Renal cortex interstitium (tissue), 11 donors: ENCODE measurements around the gene PDE6B. TPM values are rescaled to one million over a fixed set of nuclear protein-coding genes. Genes with fewer than 3 reads are reported as not detected.
A peak's percentile ranks its signal among the peaks of the same experiment; 100 is the strongest.
"Not testable (repeated sequence)": the region's sequence is repeated elsewhere in the genome, so short reads cannot be mapped to it uniquely, and the experiment has no call there.

Source experiments
- DNase-seq, 11 donors: peaks; one replicate each; pipeline ENCODE4 v3.0.0-alpha.2; 2013; ENCODE audit warnings: low read depth in 9 of 11, low spot score in 4 of 11; ENCODE audit errors: extremely low read depth in 1 of 11
- polyA plus RNA-seq, 3 donors: library from polyadenylated mRNA; unstranded; fragments of 120-200 nt; gene quantifications; one replicate each; pipeline ENCODE4 v1.2.1, GENCODE V29; 2013; ENCODE audit not compliant: insufficient read length in 3 of 3

The PDE6B gene
- polyA plus RNA-seq, 3 donors: 42.4 to 51.1 (median 44.0) TPM

DNA sequence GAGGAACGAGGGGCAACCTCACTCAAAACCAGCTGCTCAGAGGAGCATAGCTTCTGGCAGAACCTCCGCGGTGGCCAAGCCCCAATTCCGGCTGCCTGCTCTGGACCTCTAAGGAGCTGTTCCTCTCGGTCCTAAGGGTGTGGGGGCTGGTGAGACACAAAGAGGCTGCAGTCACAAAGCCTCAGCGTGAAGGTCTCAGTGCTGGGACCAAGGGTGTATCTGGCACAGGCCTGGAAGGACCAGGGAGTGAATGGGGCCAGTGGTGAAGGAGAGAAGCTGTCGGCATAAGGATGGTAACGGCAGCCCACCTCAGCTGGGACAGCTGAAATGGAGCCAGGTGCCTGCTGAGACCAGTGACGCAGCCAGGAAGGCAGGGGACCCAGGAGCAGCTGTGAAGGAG, 5.3 kb downstream of the PDE6B start:
- DNase-seq: no peak

DNA sequence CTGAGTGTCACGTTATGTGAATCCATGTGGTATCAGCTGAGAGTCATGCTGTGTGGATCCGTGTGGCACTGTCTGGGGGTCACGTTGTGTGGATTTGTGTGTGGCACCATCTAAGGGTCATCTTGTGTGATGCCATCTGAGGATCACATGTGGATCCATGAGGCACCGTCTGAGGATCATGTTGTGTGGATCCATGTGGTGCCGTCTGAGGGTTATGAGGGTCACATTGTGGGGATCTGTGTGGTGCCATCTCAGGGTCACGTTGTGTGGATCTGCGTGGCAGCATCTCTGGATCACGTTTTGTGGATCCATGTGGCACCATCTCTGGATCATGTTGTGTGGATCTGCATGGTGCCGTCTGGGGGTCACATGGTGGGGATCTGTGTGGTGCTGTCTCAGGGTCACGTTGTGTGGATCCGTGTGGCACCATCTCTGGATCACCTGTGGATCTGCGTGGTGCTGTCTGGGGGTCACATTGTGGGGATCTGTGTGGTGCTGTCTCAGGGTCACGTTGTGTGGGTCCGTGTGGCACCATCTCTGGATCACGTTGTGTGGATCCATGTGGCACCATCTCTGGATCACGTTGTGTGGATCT, 6.9 kb downstream of the PDE6B start:
- DNase-seq: no peak

- no peak for DNase-seq
Measured at GRCh38 chr4:632926-633325, 7.6 kb downstream of the PDE6B start.

DNA sequence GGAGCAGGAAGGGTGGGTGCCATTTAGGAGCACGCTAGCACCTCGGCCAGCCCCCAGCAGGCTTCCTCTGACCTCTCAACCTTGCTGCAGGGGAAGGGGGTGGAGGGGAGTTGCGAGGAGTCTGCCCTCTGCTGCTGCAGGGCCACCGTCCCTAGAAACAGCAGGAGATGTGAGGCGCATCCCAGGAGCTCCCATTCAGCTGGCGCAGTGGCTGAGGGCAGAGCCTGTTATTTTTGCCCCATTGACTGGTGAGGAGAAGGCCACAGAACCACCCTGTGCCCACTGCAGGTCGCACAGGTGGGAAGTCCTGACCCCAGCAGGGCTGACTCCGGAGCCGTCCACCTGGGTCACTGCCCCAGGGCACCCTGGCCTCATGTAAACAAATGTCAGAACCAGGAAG, 8.0 kb downstream of the PDE6B start:
- DNase-seq: no peak

DNA sequence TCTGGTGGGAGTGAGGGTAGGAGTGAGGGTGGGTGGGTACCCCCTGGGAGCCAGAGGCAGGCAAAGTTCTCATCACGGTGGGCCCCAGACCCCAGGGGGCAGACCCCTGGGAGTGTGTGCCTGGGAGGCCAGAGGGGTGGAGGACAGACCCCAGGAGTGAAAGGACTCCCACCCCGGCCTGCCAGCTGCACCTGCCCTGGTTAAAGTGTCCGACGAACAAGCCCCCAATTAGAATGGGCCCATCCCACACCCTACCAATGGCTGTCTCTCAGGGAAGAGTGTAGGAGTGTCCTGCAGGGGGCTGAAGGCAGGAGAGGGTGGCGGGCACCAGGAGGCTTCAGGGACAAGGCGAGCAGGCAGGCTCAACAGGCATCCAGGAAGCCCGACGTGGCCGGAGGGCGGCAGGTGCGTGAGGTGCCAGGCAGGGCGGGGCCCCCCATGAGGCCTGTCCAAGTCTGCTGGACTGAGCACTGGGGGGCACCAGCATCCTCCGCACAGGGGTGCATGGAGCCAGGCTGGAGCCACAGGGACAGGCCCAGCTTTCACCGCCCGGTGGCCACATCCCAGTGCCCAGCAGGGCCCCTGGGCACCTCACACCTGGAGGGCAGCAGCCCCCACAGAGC, 8.7 kb downstream of the PDE6B start:
- DNase-seq: no peak

DNA sequence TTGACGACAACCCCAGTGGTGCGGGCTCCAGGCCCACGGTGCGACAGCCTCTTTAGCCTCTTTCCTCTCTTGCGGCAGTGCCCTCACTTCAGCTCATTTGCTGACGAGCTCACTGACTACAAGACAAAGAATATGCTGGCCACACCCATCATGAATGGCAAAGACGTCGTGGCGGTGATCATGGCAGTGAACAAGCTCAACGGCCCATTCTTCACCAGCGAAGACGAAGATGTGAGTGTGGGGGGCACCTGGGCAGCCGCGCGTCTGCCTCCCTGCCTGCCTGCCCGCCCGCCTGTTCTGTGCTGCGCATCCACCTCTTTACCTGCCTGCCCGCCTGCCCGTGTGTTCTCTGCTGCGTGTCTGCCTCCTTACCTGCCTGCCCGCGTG, 9.2 kb downstream of the PDE6B start:
- no peak for DNase-seq

DNA sequence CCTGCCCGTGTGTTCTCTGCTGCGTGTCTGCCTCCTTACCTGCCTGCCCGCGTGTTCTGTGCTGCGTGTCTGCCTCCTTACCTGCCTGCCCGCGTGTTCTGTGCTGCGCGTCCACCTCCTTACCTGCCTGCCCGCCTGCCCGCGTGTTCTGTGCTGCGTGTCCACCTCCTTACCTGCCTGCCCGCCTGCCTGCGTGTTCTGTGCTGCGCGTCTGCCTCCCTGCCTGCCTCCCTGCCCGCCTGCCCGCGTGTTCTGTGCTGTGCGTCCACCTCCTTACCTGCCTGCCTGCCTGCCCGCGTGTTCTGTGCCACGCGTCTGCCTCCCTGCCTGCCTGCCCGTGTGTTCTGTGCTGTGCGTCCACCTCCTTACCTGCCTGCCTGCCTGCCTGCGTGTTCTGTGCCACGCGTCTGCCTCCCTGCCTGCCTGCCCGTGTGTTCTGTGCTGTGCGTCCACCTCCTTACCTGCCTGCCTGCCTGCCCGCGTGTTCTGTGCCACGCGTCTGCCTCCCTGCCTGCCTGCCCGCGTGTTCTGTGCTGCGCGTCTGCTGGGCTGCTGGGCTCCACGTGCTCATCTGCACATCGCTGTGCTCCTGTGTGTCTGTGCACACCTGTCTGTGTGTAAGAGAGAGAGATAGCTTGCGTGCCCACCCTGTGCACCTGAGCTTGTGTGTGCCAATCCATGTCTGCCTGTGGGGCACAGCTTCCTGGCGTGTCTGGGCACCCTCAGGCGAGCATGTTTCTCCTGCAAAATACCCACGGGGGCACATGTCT, 9.9 kb downstream of the PDE6B start:
- DNase-seq: not testable (repeated sequence)

- DNase-seq: no peak
Measured at GRCh38 chr4:635851-636627, 10.7 kb downstream of the PDE6B start.

DNA sequence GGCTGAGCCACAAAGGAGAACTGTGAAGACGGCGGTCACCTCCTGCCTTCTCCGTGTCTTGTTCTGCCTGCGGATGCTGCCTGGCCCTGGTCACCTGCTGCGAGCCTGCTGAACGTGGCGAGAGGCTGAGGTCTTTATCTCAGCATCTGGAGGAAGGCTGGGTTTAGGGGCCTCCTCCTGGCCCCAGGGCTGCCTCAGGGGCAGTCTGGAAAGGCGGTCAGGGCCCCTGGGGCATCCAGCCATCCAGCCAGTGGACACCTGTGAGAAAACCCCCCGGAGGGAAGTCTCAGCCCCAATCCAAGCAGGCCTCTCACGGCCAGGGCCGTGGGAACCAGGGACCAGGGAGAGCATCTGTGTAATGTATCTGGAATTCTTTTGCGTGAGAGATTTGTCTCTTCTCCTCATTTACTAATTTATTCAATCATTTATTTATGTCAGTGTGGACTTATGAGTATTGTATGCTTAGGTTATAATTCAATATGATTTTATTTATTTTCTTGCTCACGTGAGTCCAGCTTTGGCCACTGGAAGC, 11.3 kb downstream of the PDE6B start:
- no peak for DNase-seq

- peak in 3 of 11 donors; percentile 33 to 42 (median 41) for DNase-seq
Measured at GRCh38 chr4:637536-638280, 12.3 kb downstream of the PDE6B start.

DNA sequence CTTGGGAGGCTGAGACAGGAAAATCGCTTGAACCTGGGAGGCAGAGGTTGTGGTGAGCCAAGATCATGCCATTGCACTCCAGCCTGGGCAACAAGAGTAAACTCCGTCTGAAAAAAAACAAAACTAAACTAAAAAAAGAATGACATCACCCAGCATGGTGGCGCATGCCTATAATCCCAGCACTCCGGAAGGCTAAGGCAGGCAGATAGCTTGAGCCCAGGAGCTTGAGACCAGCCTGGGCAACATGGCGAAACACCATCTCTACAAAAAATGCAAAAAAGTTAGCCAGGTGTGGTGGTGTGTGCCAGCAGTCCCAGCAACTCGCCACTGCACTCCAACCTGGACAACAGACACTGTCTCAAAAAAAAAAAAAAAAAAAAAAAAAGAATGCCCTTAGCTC, 17.0 kb downstream of the PDE6B start:
- DNase-seq: not testable (repeated sequence)

- no peak for DNase-seq
Measured at GRCh38 chr4:646460-646859, 21.1 kb downstream of the PDE6B start.

- no peak for DNase-seq
Measured at GRCh38 chr4:647481-647880, 22.1 kb downstream of the PDE6B start.

- peak in 3 of 11 donors; percentile 46 to 60 (median 55) for DNase-seq
Measured at GRCh38 chr4:648579-649292, 23.4 kb downstream of the PDE6B start.

GRCh38 chr4:649293-649625, 23.9 kb downstream of the PDE6B start:
- no peak for DNase-seq

- DNase-seq: no peak
Measured at GRCh38 chr4:649751-650310, 24.5 kb downstream of the PDE6B start.

GRCh38 chr4:650461-650860, 25.1 kb downstream of the PDE6B start:
- DNase-seq: no peak
